ENCODE results near the gene MFRP.

The MFRP gene

DNA sequence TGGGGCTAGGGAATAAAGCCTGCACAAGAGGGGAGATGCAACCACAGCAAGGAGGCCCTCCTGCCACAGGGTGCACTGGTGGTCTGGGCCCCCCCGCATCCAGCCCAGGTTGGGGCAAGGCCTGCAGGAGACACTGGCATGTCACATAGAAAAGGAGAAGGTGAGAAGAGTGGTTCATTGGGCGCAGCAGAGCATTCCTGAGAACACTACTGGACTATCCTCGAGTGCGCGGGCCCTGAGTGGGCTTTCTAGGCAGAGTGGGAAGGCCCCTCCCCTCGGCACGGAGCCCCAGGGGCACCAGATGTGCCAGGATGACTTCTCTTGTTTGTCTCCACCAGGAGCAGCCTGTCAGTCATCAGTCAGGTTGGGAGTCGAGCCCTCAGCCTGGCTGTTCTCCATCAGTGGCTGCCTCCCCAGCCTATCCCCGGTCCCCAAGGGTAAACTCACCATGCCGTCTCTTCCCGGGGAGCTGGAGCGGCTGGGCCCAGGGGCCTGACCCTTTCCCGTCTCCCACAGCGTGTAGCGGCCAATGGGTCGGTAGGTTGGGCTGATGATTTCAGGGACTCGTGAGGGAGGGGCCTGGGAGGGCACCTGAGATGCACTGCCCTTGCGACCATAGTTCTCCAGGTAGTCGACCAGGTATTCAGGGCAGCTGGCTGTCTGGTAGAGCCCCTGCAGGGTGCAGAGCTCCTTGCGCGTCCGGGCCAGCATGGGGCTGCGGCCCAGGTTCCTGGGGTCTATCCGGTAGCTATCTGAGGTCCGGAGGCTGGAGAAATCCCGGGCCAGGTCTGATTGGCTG lies 26.0 kb upstream of the MFRP start:
- no peak for DNase-seq

GRCh38 chr11:119371778-119372182 lies 25.3 kb upstream of the MFRP start:
- peak; percentile 75 for DNase-seq

GRCh38 chr11:119371067-119371601 lies 24.6 kb upstream of the MFRP start:
- DNase-seq = no peak

DNA sequence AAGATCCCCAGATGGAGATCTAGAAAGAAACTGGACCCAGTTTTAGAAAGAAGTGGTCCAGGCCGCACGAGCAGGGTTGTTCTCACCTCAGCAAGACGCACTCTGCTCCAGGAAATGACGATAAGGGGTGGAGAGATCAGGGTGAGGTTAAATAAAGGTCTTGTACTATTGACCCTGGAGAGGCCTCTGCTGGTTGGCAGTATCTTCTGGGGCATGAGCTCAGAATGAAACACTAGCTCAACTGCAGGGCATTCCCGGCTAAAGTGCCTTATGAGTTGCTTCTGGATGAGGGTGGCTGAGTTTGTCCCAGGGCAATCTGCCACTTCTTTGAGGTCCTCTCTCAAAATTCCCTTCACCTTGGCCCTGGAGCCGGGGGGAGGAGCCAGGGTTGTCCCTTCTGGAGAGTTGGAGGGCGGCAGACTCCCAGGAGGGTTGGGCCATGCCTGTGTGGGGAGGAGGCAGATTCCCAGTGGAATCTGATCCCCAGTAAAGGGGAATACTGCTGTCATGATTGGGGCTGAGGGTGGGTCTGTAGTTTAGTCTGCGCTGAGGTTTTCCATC lies 24.1 kb upstream of the MFRP start:
- no peak for DNase-seq

- DNase-seq = peak; percentile 27
Measured at GRCh38 chr11:119369132-119369925, 22.8 kb upstream of the MFRP start.

DNA sequence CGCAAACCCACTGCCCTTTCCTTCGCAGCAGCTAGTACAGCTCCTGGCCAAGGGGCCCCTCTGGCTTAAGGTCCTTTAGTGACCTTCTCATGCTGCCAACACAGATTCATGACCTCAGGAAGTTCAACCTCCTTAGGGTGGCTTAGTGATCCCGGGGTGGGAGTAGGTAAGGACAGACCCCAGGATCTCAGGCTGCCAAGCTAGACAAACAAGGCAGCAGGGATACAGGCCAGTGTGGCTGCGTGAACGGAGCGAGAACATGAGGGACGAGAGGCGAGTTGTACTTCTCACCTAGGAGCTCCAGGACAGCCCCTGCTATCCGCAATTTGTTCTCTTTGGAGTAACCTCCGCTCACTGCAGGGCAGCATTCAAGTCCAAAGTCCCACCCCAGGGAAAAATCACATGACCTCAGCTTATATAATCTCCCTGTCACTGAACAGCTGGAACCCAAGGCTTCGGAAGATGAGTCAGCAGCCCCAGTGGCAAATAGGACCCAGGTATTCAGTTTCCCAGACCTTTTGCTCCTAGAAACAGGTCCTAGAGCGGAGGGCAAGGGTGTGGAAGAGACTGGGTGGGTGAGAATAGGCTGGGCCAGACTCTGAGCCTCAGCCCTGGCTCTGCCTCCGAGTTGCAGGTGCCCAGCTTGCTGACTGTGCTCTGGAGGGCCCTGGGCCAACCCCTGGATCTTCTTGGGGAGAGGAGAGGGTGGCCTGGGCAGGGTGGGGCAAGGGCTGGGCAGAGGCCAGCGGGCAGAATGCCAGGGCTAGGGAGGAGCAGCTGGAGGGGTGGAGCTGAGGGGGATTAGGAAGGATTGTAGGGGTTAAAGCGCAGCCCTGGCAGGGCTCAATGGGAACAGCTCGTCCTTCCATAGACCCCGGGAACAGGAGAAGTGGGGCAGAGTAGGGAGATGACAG lies 21.9 kb upstream of the MFRP start:
- peak; percentile 82 for DNase-seq

DNA sequence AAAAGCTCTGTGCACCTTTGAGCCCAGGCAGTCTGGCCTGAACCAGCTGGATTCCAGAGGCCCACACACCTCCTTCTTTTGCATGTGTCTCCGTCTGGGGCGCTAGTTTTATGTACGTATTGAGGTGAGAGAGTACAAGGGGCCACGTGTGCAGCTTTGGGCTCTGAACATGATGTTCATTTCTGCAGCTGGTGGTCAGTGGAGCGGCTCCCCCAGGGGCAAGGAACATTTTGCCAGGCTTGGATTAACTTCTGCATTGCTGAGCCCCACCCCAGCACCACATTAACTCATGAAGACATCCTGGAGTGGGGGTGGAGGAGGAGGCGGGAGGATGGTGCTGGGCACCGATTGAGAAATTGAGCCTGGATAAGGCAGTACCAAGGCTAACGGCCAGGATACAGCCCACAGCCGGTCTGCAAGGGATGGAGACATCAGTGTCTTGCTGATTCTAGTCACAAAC lies 21.2 kb upstream of the MFRP start:
- no peak for DNase-seq

DNA sequence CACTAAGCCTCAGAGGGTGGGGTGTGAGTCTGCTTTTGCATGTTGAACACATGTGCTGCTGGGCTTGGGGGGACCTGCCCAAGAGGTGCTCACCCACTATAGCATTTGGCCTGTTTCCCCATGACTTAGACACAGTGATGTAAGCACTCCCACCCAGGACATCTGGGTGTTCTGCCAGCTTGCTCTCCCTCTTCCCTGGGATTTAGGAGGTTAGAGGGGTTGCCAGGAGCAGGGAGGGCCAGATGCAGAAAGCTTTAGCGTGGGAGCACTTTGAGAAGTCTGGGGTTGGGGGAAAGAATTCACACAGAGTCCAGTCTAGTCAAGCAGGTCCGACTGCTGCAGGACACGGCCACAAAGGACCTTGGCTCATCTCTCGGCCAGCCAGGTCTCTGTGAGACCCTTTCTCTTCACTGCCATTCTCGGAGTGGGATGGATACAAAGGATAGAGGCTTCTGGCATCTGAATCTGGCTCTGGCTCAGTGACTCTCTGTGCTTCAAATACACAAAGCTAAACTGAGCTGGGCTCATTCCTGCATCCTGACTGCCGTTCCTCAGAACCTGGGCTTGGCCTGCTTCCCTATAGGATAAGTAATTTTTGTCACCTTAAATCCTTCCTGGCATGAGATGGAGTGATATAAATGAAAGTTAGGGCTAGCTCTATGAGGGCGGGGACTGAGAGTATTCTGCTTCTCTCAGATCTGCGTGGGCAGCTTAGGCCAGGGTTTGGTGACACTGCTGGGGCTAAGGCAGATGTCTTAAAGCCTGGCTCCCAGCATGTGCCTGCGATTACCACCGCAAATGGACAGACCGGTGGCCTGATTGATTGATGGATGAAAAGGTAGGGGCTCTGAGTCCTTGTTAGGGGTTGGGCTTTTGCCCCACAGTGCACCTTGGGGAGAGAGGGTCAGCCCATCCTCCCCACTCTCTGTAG lies 20.4 kb upstream of the MFRP start:
- no peak for DNase-seq

DNA sequence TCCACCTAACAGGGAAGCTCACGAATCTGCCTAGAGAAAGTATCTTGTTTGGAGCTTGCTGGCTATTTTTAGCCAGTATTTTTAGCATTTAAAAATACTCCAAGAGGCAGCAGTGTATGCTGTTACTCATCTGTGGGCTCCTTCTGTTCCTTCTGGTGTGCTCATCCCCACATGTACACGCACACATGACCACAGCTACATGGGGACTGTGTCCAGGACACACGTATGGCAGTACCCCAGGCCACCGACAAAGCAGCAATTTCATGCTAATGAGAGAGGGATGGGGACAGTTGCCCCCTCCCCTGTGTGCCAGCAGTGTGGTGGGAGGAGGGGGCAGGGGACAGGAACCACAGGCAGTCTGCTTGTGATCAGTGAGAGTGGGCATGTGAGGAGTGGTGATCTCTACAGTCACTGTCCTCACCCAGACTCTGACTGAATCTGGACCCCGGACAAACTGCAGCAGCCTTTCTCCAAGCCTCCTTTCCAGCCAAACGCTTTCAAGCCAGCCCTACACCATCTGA lies 18.6 kb upstream of the MFRP start:
- DNase-seq = no peak

DNA sequence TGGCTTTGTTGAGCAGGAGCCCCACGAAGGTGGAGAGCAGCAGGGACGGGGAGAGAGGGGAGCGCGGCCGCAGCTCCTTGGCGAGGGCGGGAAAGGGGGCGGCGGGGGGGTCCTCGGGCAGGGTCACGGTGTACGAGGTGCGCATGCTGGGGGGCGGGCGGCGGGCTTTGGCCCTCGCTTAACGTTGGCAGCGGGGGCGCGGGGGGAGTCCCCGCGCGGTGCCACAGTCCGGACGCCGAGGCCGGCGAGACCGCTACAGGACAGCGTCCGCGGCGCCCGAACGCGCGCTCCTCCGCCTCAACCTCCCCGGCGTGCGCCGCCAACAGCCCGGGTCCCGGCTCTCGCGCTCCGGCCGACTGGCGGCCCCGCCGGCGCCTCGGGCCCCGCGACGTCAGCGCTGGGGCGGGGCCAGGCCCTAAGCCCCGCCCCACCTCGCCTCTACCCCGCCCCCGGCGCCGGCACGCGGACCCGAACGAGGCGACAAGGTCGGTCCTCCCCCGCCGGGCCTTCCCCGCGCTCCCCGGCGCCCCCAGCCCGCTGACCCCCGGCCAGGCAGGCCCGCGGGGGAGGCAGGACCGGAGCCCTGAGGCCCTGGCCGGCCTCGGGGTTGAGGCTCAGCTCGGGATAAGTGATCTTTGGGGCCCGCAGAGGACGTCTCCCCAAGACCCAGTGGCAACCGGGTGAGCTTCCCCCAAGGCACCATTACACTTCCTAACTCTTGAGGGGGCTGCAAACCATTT lies 17.5 kb upstream of the MFRP start:
- peak; percentile 49 for DNase-seq

GRCh38 chr11:119363081-119363850 lies 16.8 kb upstream of the MFRP start:
- DNase-seq = peak; percentile 56

GRCh38 chr11:119362741-119363080 lies 16.2 kb upstream of the MFRP start:
- DNase-seq = peak; percentile 56

- peak; percentile 52 for DNase-seq
Measured at GRCh38 chr11:119361941-119362725, 15.6 kb upstream of the MFRP start.

- DNase-seq = peak; percentile 72
Measured at GRCh38 chr11:119361056-119361787, 14.7 kb upstream of the MFRP start.

DNA sequence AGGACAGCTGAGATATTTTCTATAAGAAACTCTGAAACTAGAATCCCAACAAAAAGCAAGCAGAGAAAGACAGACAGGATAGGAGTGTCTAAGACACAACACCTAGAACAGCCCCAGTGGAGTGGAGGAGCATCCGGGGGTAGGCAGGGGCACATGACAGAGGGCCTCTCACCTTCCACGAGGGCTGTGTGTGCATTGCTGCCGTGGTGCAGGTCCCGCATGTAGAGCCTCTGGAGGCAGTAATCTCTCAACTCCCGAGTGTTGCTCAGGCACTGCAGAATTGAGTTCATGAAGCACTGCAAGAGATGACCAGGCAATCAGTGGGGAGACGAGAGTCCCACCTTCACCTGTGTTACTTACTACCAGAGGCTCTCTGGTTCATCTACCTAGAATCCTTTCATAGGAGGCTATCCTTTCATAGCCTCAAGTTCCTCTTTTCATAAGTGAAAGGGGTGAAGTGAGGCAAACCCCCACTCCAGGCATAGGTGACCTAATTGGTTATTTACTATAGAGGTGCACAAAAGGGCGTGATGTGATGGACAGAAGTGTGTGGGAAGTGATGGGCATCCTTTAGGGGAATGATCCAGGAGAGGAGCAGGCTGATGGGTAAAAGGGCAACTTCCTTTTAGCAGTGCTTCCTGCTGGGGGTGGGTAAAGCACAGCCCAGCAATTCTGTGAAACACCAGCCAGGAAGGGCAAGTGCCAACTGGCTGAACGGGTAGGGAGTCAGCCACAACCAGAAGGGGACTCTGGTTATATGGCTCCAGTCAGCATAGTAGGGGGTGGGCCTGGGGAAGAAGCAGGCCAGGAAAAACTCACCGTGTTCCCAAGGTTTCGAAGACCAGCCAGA lies 13.1 kb upstream of the MFRP start:
- no peak for DNase-seq

GRCh38 chr11:119357074-119357473 lies 10.6 kb upstream of the MFRP start:
- no peak for DNase-seq

All from NCI-H1092 treated with DMSO at 0.1 percent for 48 hours (cell line).